Subcutaneous adipose tissue (tissue), 4 donors: ENCODE measurements around the gene DIRAS1. TPM values are rescaled to one million over a fixed set of nuclear protein-coding genes. Genes with fewer than 3 reads are reported as not detected.

Experiments used
- CTCF ChIP-seq: fragments of 450-650 bp; IDR thresholded peaks from one replicate; pipeline ENCODE4 v1.5.1; 2016; ENCODE audit warnings: low read depth, mild to moderate bottlenecking, control low read depth, antibody characterized with exemption, moderate library complexity
- total RNA-seq, 4 donors: library from RNA; depleted of rRNA; stranded (reverse); fragments of >200 nt; gene quantifications; one replicate each; pipeline ENCODE4 v1.1.0, GENCODE V29; 2016

The DIRAS1 gene
- total RNA-seq, 4 donors from 2014 or later: 0.16 to 0.85 (median 0.44) TPM; not detected in 1

DNA sequence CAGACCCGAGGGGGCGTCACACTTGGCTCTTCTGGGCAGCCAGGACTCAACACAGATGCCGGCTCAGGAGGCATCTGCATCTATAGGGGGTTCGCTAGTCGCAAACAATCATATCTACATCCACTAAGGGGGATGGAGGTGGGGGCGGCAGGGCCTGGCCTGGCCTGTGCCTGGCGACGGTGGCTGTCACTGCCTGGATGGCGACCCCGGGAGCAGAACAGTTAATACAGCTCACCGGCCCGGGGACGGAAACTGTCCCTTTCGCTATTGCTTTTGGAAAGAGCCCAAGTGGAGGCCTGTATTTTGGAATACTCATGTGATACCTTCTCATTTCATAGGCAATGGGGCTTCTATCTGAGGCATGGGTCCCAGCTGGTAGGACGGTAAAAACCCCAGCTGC, 44.2 kb upstream of the DIRAS1 start:
- TF ChIP-seq CTCF: no peak

DNA sequence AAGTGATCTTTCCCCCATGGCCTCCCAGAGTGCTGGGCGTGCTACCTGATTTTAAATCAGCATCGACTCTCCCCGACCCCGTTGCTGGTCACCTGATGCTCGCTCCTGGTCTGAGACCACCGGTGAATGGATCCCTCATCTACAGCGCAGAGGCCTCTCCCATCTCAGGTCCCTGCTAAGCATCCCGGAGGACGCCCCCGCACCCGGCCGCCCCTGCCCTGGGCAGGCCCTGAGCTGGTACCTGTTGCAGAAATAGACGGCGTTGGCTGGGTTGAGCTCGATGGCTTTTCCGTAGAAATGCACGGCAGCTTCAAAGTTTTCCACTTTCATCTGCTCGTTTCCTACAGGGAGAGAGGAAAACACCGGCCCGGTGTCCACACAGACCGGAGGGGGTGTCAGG, 43.8 kb upstream of the DIRAS1 start:
- TF ChIP-seq CTCF: no peak

DNA sequence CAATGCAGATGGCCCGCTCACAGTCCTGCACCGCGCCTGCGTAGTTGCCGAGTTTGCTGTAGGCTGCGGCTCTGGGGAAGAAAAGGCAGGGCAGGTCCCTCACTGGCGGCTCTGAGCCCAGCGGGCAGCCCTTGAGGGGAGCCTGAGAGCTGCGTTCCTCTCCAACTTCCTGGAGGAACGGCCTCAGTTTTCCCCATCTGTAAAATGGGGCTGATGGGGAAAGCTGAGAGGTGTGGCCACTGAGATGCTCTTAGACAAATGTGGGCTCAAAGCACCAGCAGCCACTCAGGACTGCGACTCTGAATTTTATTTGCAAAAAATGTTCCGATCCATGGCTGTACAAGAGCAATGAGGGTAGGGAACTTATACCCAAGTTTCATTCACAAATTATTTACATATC, 42.5 kb upstream of the DIRAS1 start:
- no peak for TF ChIP-seq CTCF

DNA sequence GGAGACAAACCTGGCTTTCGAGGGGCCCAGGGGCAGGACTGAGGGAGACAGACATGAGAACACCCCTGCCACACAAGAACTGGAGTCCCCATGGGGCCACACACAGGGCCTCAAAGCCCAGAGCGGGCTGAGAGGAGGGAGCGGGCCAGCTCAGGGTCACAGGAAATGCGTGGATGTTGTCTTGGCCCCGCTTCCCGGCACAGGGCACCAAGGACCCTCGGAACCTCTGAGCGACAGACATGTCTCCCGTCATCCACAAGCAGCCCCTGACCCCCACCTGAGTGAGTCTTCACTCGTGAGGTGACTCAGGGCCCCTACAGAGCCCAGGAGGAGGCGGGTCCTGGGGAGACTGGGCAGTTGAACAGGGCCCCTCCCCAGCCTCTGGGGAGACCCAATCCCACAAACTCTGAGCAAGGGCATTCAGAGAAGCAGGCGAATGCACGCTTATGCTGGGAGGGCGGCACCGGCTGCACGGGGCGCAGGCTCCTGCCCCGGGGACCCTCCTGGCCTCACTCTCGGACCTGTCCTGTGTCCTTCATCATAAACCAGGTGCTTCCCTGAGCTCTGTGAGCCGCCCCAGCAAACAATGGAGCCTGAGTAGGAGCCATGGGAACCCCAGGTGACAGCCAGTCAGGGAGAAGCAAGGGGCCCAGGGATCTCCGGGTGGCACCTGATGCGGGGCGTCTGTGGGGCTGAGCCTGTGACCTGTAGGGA, 41.8 kb upstream of the DIRAS1 start:
- TF ChIP-seq CTCF: no peak

DNA sequence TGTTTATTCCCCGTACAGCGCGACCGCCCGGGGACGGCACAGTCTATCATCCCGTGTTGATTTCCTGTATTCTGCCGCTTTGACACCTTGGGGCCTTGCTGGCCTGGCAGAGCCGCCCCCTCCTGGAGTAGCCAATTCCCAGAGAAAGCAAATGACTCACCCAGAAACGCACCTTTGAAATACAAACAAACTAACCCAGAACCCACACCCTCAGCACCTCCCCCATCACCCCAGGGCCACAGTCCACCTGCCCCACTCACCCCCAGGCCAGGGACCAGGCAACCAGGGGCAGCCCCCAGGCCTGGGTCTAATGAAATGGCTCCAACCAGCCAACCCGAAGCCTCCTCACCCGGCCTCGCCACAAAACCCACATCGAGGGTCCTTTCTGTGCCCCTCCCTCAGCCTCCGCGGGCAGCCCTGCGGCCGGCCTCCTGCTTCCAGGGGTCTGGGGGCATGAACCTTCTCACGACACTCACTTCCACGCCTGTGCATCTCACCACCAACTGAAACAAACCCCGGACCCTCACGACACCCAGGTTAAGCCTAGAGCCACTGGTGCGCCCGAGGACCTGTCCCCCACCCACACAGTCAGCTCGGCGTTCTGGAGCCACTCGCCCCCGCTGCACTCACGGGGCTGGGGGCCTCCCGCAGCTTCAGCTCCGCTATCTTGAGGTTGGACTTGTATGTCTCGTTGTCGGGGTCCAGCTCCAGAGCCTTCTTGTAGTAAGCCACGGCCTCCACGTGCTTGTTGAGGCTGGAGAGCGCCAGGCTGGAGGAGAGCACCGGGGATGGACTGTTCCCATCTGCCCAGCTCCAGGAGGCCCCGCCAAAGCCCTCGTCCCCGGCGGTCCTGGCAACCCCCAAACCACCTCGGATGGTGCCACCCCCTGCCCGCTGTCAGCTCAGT, 41.0 kb upstream of the DIRAS1 start:
- no peak for TF ChIP-seq CTCF

- TF ChIP-seq CTCF: no peak
These were observed 40.1 kb upstream of the DIRAS1 start for GRCh38 chr19:2761309-2761677.

DNA sequence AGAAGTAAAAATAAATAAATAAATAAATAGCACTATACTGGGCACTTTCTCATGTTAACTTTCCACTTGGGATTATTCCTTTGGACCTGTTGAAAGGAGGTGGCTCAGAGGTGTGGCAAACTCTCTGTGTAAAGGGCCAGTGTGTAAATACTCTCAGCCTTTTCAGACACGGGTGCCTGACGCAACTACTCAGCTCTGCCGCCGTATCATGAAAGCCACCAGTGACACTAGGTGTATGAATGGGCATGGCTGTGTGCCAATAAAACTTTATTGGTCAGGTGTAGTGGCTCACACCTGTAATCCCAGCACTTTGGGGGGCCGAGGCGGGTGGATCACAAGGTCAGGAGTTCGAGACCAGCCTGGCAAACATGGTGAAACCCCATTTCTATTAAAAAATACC, 38.8 kb upstream of the DIRAS1 start:
- TF ChIP-seq CTCF: no peak
